Measurements from ENCODE around the gene MDFI.

MDFI gene

GRCh38 chr6:41674231-41675000, 36.1 kb downstream of the MDFI start:
- TF ChIP-seq REST (IDR thresholded peaks at IDR 0.05; ENCODE audit: insufficient read depth in 1 of 2, low read depth in 2 of 2, low read length in 2 of 2) (no peak), SIN3A (IDR thresholded peaks at IDR 0.05; ENCODE audit: borderline replicate concordance, insufficient read depth, low read length) (no peak), POLR2AphosphoS5 (IDR thresholded peaks at IDR 0.05; ENCODE audit: low read depth, low read length) (no peak), FOXP2 (optimal IDR thresholded peaks at IDR 0.05; ENCODE audit: borderline replicate concordance, extremely low read depth, extremely low read length, insufficient read depth) (no peak), TAF1 (IDR thresholded peaks at IDR 0.05; ENCODE audit: borderline replicate concordance, insufficient read depth, low read length) (no peak)

- no peak for TF ChIP-seq SIN3A (IDR thresholded peaks at IDR 0.05; ENCODE audit: borderline replicate concordance, insufficient read depth, low read length)
- TF ChIP-seq REST (IDR thresholded peaks at IDR 0.05; ENCODE audit: insufficient read depth in 1 of 2, low read depth in 2 of 2, low read length in 2 of 2) = no peak
- TF ChIP-seq TAF1 (IDR thresholded peaks at IDR 0.05; ENCODE audit: borderline replicate concordance, insufficient read depth, low read length) = no peak
- no peak for TF ChIP-seq POLR2AphosphoS5 (IDR thresholded peaks at IDR 0.05; ENCODE audit: low read depth, low read length)
- TF ChIP-seq FOXP2 (optimal IDR thresholded peaks at IDR 0.05; ENCODE audit: borderline replicate concordance, extremely low read depth, extremely low read length, insufficient read depth) = no peak
Measured at GRCh38 chr6:41675176-41675775, 37.0 kb downstream of the MDFI start.

GRCh38 chr6:41675992-41676391, 37.7 kb downstream of the MDFI start:
- TF ChIP-seq TAF1 (IDR thresholded peaks at IDR 0.05; ENCODE audit: borderline replicate concordance, insufficient read depth, low read length) = no peak
- no peak for TF ChIP-seq POLR2AphosphoS5 (IDR thresholded peaks at IDR 0.05; ENCODE audit: low read depth, low read length)
- TF ChIP-seq FOXP2 (optimal IDR thresholded peaks at IDR 0.05; ENCODE audit: borderline replicate concordance, extremely low read depth, extremely low read length, insufficient read depth) = no peak
- TF ChIP-seq REST (IDR thresholded peaks at IDR 0.05; ENCODE audit: insufficient read depth in 1 of 2, low read depth in 2 of 2, low read length in 2 of 2) = no peak
- TF ChIP-seq SIN3A (IDR thresholded peaks at IDR 0.05; ENCODE audit: borderline replicate concordance, insufficient read depth, low read length) = no peak

- TF ChIP-seq SIN3A (IDR thresholded peaks at IDR 0.05; ENCODE audit: borderline replicate concordance, insufficient read depth, low read length) (no peak), TAF1 (IDR thresholded peaks at IDR 0.05; ENCODE audit: borderline replicate concordance, insufficient read depth, low read length) (no peak), FOXP2 (optimal IDR thresholded peaks at IDR 0.05; ENCODE audit: borderline replicate concordance, extremely low read depth, extremely low read length, insufficient read depth) (no peak), REST (IDR thresholded peaks at IDR 0.05; ENCODE audit: insufficient read depth in 1 of 2, low read depth in 2 of 2, low read length in 2 of 2) (no peak), POLR2AphosphoS5 (IDR thresholded peaks at IDR 0.05; ENCODE audit: low read depth, low read length) (no peak)
Measured at GRCh38 chr6:41676431-41676830, 38.2 kb downstream of the MDFI start.
